ENCODE measurements around the gene GMPR. TPM values are rescaled to one million over a fixed set of nuclear protein-coding genes. Genes with fewer than 3 reads are reported as not detected.

The GMPR gene
- total RNA-seq, 2 experiments from 2014 or later, result 0.63 to 0.95 TPM

- ATAC-seq (ENCODE audit: poor library complexity), result no peak
- H3K4me1 Mint-ChIP-seq (ENCODE audit: low read depth), result no peaks in the 10 kb centered on the region
- DNase-seq, result no peak
- H3K4me3 Mint-ChIP-seq, result no peak overlapping the region
- intact Hi-C loops (cut with DNase I, micrococcal nuclease), result no loop called here
- Histone ChIP-seq H3K36me3 (ENCODE audit: insufficient read depth, low read length) (no peaks in the 10 kb centered on the region), H3K27me3 (ENCODE audit: control insufficient read depth in 1 of 2, insufficient read depth in 2 of 2, low read length in 2 of 2) (peaks cover 0 to 4% of the 10 kb centered on the region in 2 experiments), H3K4me1 (ENCODE audit: insufficient read depth, low read length) (peaks cover 3% of the 10 kb centered on the region), H3K9me3 (ENCODE audit: control insufficient read depth in 1 of 2, insufficient read depth in 1 of 2, low read length in 2 of 2) (no peaks in the 10 kb centered on the region), H3K27ac (ENCODE audit: low read depth in 1 of 2, low read length in 2 of 2) (no peak overlapping the region), H3K4me3 (ENCODE audit: low read length) (no peak overlapping the region)
- no peaks in the 10 kb centered on the region for H3K36me3 Mint-ChIP-seq (ENCODE audit: low read depth)
- no peaks in the 10 kb centered on the region for H3K9me3 Mint-ChIP-seq
- TF ChIP-seq CTCF (IDR thresholded peaks at IDR 0.05), result no peak
- ChIA-PET POLR2A (no interaction called here), CTCF (no interaction called here)
- no peak overlapping the region for H3K27ac Mint-ChIP-seq
- H3K27me3 Mint-ChIP-seq, result peaks cover 4% of the 10 kb centered on the region
These were observed 6.1 kb downstream of the GMPR start for GRCh38 chr6:16244446-16244845.

GRCh38 chr6:16244869-16245451, 6.6 kb downstream of the GMPR start:
- POLR2A ChIA-PET, result no interaction called here
- ATAC-seq (ENCODE audit: poor library complexity) (no peak), DNase-seq (no peak)
- CTCF ChIA-PET, result no interaction called here
- no peak overlapping the region for H3K4me3 Mint-ChIP-seq
- no peaks in the 10 kb centered on the region for H3K36me3 Mint-ChIP-seq (ENCODE audit: low read depth)
- H3K36me3 ChIP-seq (ENCODE audit: insufficient read depth, low read length), result no peaks in the 10 kb centered on the region
- no peaks in the 10 kb centered on the region for H3K4me1 Mint-ChIP-seq (ENCODE audit: low read depth)
- intact Hi-C loops (cut with DNase I, micrococcal nuclease), result no loop called here
- H3K27me3 ChIP-seq (ENCODE audit: control insufficient read depth in 1 of 2, insufficient read depth in 2 of 2, low read length in 2 of 2), result no peaks in the 10 kb centered on the region
- no peak for TF ChIP-seq CTCF (IDR thresholded peaks at IDR 0.05)
- no peak overlapping the region for H3K27ac ChIP-seq (ENCODE audit: low read depth in 1 of 2, low read length in 2 of 2)
- H3K4me1 ChIP-seq (ENCODE audit: insufficient read depth, low read length), result no peaks in the 10 kb centered on the region
- peaks cover 4% of the 10 kb centered on the region for H3K27me3 Mint-ChIP-seq
- H3K4me3 ChIP-seq (ENCODE audit: low read length), result no peak overlapping the region
- no peak overlapping the region for H3K27ac Mint-ChIP-seq
- H3K9me3 ChIP-seq (ENCODE audit: control insufficient read depth in 1 of 2, insufficient read depth in 1 of 2, low read length in 2 of 2), result no peaks in the 10 kb centered on the region
- no peaks in the 10 kb centered on the region for H3K9me3 Mint-ChIP-seq

- H3K4me3 Mint-ChIP-seq, result no peak overlapping the region
- H3K27ac Mint-ChIP-seq, result no peak overlapping the region
- Histone ChIP-seq H3K27ac (ENCODE audit: low read depth in 1 of 2, low read length in 2 of 2) (no peak overlapping the region), H3K4me3 (ENCODE audit: low read length) (no peak overlapping the region), H3K27me3 (ENCODE audit: control insufficient read depth in 1 of 2, insufficient read depth in 2 of 2, low read length in 2 of 2) (no peaks in the 10 kb centered on the region), H3K36me3 (ENCODE audit: insufficient read depth, low read length) (no peaks in the 10 kb centered on the region), H3K4me1 (ENCODE audit: insufficient read depth, low read length) (no peaks in the 10 kb centered on the region), H3K9me3 (ENCODE audit: control insufficient read depth in 1 of 2, insufficient read depth in 1 of 2, low read length in 2 of 2) (no peaks in the 10 kb centered on the region)
- CTCF ChIA-PET, result no interaction called here
- H3K36me3 Mint-ChIP-seq (ENCODE audit: low read depth), result no peaks in the 10 kb centered on the region
- DNase-seq (no peak), ATAC-seq (ENCODE audit: poor library complexity) (no peak)
- peaks cover 4% of the 10 kb centered on the region for H3K27me3 Mint-ChIP-seq
- no peak for TF ChIP-seq CTCF (IDR thresholded peaks at IDR 0.05)
- H3K9me3 Mint-ChIP-seq, result no peaks in the 10 kb centered on the region
- POLR2A ChIA-PET, result no interaction called here
- H3K4me1 Mint-ChIP-seq (ENCODE audit: low read depth), result no peaks in the 10 kb centered on the region
- intact Hi-C loops (cut with DNase I, micrococcal nuclease), result no loop called here
These were observed 10.0 kb downstream of the GMPR start for GRCh38 chr6:16248271-16248853.

Data from CD4-positive, alpha-beta T cell (primary cell).